ENCODE results near the gene CEMIP. TPM values are rescaled to one million over a fixed set of nuclear protein-coding genes. Genes with fewer than 3 reads are reported as not detected.

The CEMIP gene
- polyA plus RNA-seq, 1 of the 3 experiments (the other 2 are of a cell fraction), result 27.8 TPM

DNA sequence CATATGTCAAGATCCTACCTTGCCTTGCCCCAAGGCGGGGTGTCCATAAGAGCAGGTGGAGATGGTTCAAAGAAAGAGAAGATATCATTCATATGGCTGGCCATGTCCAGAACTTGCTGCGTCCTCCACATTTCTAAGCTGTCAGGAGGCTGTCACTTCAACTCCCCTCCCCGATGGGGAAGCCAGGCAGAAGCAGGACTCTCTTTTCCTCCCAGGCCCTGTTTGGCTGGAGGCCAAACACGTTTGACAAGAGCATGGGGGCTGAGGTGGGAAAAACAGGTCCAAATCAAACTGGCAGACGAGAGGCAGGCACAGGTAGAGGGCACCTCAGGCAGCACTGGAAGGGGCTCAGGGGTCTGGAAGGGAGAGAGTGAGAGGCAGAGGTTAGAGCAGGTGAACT lies 172.8 kb downstream of the CEMIP start:
- Histone ChIP-seq H3K9me3 (no peaks in the 10 kb centered on the region), H3K4me2 (no peak overlapping the region), H4K20me1 (ENCODE audit: insufficient read depth) (0 out of 2 replicates have a peak, but pooled peaks cover 3% of the 10 kb centered on the region), H3K36me3 (replicated peaks in 1 of 2; ENCODE audit: control insufficient read depth in 1 of 2, insufficient read depth in 2 of 2, low read length in 1 of 2) (peaks cover 11 to 42% of the 10 kb centered on the region in 2 experiments), H3K9me2 (no peaks in the 10 kb centered on the region), H3F3A (replicated peaks; ENCODE audit: insufficient read depth) (no peaks in the 10 kb centered on the region), H3K27me3 (ENCODE audit: insufficient read depth) (no peaks in the 10 kb centered on the region), H3K9ac (no peak overlapping the region), H2AFZ (ENCODE audit: low read depth) (no peak overlapping the region), H3K4me3 (ENCODE audit: low read depth in 2 of 2, low read length in 1 of 2) (no peak overlapping the region), H3K27ac (ENCODE audit: low read depth in 2 of 2, low read length in 1 of 2) (no peak overlapping the region), H3K79me2 (ENCODE audit: insufficient read depth) (no peaks in the 10 kb centered on the region), H3K4me1 (ENCODE audit: control insufficient read depth in 1 of 2, insufficient read depth in 2 of 2, low read depth in 1 of 2, low read length in 1 of 2) (peaks cover 0 to 6% of the 10 kb centered on the region in 2 experiments; a peak in 2 of 4 replicates)
- ChIA-PET POLR2A (no interaction called here), CTCF (interaction anchor here (1.4 to 3.1 kb wide), 2 partner anchors 16 to 18 kb away, joined by 3 to 12 read pairs; no protein-coding TSS in a partner anchor)
- TF ChIP-seq SIN3A (IDR thresholded peaks at IDR 0.05; ENCODE audit: borderline replicate concordance, low read depth, low read length), result no peak
- TF ChIP-seq EZH2phosphoT487 (IDR thresholded peaks at IDR 0.05; ENCODE audit: borderline replicate concordance, low read depth), result no peak
- DNase-seq, result no peak
- 75% methylated on average over 5 of the region's 5 CpGs for WGBS (ENCODE audit: low lambda C conversion rate)

DNA sequence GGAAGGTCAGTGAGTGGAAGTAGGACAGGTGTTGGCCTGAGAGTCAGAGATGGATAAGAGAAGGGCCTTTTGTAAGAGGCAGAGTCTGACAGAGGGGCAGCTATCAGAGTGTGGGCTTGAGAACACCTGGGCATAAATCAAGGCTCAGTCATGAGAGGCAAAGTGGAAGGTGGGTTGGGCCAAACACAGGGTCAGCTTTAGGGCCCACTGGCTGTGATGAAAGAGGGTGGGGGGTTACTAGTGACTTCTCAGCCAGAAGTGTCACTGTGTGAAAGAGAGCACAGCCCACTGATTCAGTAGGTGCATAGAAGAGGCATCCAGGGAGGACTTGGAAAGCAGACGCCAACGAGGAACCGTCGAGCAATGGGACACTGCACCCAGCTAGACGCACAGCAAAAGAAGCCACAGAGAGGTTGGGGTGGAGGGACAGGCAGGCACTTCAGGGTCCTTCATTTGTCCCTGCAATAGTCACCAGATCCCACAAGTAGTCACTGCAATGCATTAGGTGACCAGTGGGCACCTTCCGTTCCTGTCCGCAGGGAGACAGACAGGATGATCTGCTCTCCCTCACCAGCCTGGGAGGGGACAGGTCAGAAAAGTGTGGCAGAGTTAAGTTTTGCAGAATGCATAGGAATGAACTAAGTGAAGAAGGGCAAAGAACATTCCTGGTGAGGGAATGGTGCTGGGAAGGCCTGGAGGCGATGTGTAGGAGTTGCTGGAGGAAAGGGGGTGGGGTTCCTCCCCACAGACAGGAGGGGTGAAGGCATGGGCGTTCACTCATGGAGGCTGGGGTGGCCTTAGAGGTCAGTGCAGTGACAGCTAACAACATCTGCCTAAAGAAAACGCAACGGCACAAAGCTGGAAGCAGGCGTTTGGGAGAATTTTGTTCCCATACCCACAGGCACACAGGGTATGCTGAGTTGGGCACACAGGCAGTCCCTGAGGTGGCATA lies 174.1 kb downstream of the CEMIP start:
- ChIA-PET CTCF (interaction anchor here (3.1 kb wide), 1 partner anchor 17 kb away, joined by 12 read pairs; no protein-coding TSS in a partner anchor), POLR2A (no interaction called here)
- no peak for TF ChIP-seq RFX5 (IDR thresholded peaks at IDR 0.05; ENCODE audit: low read length)
- TF ChIP-seq SIN3A (IDR thresholded peaks at IDR 0.05; ENCODE audit: borderline replicate concordance, low read depth, low read length), result no peak
- TF ChIP-seq ELF1 (IDR thresholded peaks at IDR 0.05), result no peak
- TF ChIP-seq RXRA (IDR thresholded peaks at IDR 0.05; ENCODE audit: borderline replicate concordance, low read depth), result no peak
- no peak for TF ChIP-seq EP300 (IDR thresholded peaks at IDR 0.05; ENCODE audit: borderline replicate concordance in 1 of 2, low read depth in 1 of 2, low read length in 1 of 2)
- TF ChIP-seq SMC3 (IDR thresholded peaks at IDR 0.05; ENCODE audit: low read depth, low read length), result no peak
- H3K9me3 ChIP-seq, result no peaks in the 10 kb centered on the region
- H3K79me2 ChIP-seq (ENCODE audit: insufficient read depth), result no peaks in the 10 kb centered on the region
- H3K4me2 ChIP-seq, result no peak overlapping the region
- no peaks in the 10 kb centered on the region for H3F3A ChIP-seq (replicated peaks; ENCODE audit: insufficient read depth)
- 95% methylated on average over 11 of the region's 12 CpGs for WGBS (ENCODE audit: low lambda C conversion rate)
- no peaks in the 10 kb centered on the region for H3K27me3 ChIP-seq (ENCODE audit: insufficient read depth)
- H3K36me3 ChIP-seq (replicated peaks in 1 of 2; ENCODE audit: control insufficient read depth in 1 of 2, insufficient read depth in 2 of 2, low read length in 1 of 2), result peaks cover 13 to 29% of the 10 kb centered on the region in 2 experiments
- DNase-seq, result no peak
- no peaks in the 10 kb centered on the region for H3K9me2 ChIP-seq
- 0 out of 2 replicates have a peak, but pooled peaks cover 3% of the 10 kb centered on the region for H4K20me1 ChIP-seq (ENCODE audit: insufficient read depth)
- H3K27ac ChIP-seq (ENCODE audit: low read depth in 2 of 2, low read length in 1 of 2), result no peak overlapping the region
- no peak overlapping the region for H2AFZ ChIP-seq (ENCODE audit: low read depth)
- H3K4me3 ChIP-seq (ENCODE audit: low read depth in 2 of 2, low read length in 1 of 2), result no peak overlapping the region
- peaks cover 0 to 6% of the 10 kb centered on the region in 2 experiments; a peak in 2 of 4 replicates for H3K4me1 ChIP-seq (ENCODE audit: control insufficient read depth in 1 of 2, insufficient read depth in 2 of 2, low read depth in 1 of 2, low read length in 1 of 2)
- no peak overlapping the region for H3K9ac ChIP-seq
